ENCODE measurements around the gene ARMC3. TPM values are rescaled to one million over a fixed set of nuclear protein-coding genes. Genes with fewer than 3 reads are reported as not detected.

ARMC3 gene
- total and polyA plus RNA-seq, 9 of the 15 experiments (the other 6 are each of a cell fraction or from before 2014, with no cell fraction given), result 0.33 to 1.1 (median 0.62) TPM

GRCh38 chr10:22988581-22989360, 60.9 kb downstream of the ARMC3 start (continued):
- TF ChIP-seq SIN3B (IDR thresholded peaks at IDR 0.05; ENCODE audit: low read depth) (no peak), RBM34 (IDR thresholded peaks at IDR 0.05; ENCODE audit: borderline replicate concordance, insufficient read depth, low read length) (no peak), THAP7 (CRISPR knock-in tag; IDR thresholded peaks at IDR 0.05) (no peak), ZNF212 (CRISPR knock-in tag; IDR thresholded peaks at IDR 0.05) (no peak), ARNT (IDR thresholded peaks at IDR 0.05) (no peak), TARDBP (IDR thresholded peaks at IDR 0.05) (no peak), MLX (CRISPR knock-in tag; conservative IDR thresholded peaks at IDR 0.05) (no peak), ZNF277 (CRISPR knock-in tag; IDR thresholded peaks at IDR 0.05; ENCODE audit: borderline replicate concordance) (no peak), BCOR (IDR thresholded peaks at IDR 0.05) (no peak), ZBTB40 (IDR thresholded peaks at IDR 0.05) (no peak), ZBTB40 (CRISPR knock-in tag; IDR thresholded peaks at IDR 0.05) (no peak), USF2 (CRISPR knock-in tag; IDR thresholded peaks at IDR 0.05) (no peak), ELK1 (CRISPR knock-in tag; IDR thresholded peaks at IDR 0.05) (no peak)

Data from K562 (cell line).